Ovary (tissue), 9 donors: Measurements from ENCODE around the gene TMEM131. TPM values are rescaled to one million over a fixed set of nuclear protein-coding genes. Genes with fewer than 3 reads are reported as not detected.
"Not testable (repeated sequence)": the region's sequence is repeated elsewhere in the genome, so short reads cannot be mapped to it uniquely, and the experiment has no call there.

Source experiments
- DNase-seq, 5 donors: peaks; one replicate each; pipeline ENCODE4 v3.0.0-alpha.2; 2019 to 2020
- H3K27ac ChIP-seq, 2 donors: fragments of 200-600 bp; one replicate each; pipeline versions ENCODE4 v1.5.1 to v1.8.0; 2019 to 2022
- H3K27me3 ChIP-seq: fragments of 200-600 bp; one replicate; pipeline ENCODE4 v1.8.0; 2022
- H3K36me3 ChIP-seq: fragments of 200-600 bp; sonication (generic); one replicate; pipeline ENCODE4 v1.5.1; 2019
- H3K4me1 ChIP-seq: one replicate; pipeline ENCODE4 v1.8.1; 2013; ENCODE audit warnings: mild to moderate bottlenecking, moderate library complexity; ENCODE audit not compliant: insufficient read depth
- H3K4me3 ChIP-seq: fragments of 200-600 bp; sonication (generic); one replicate; pipeline ENCODE4 v1.5.1; 2017
- H3K9me3 ChIP-seq, 2 donors: fragments of 200-600 bp in 1 of 2; sonication (generic) in 1 of 2; one replicate each; pipeline versions ENCODE4 v1.5.1 to v1.8.1; 2013 to 2019; ENCODE audit warnings: mild to moderate bottlenecking in 1 of 2, moderate library complexity in 1 of 2
- EP300 ChIP-seq: sonication (generic); formaldehyde crosslinking; IDR thresholded peaks from one replicate; pipeline ENCODE4 v1.6.1; 2017; ENCODE audit warnings: antibody characterized with exemption
- POLR2A ChIP-seq: fragments of 450-650 bp; IDR thresholded peaks from one replicate; pipeline ENCODE4 v1.6.1; 2017; ENCODE audit warnings: antibody characterized with exemption, mild to moderate bottlenecking, moderate library complexity
- WGBS, 3 donors: extraction: QIAGEN DNeasy Blood & Tissue Kit in 1 of 3; methylation state at CpG; one replicate each; pipeline versions ENCODE4 v1.1.5 to v1.1.7; 2013 to 2017; 5-methylcytosine and 5-hydroxymethylcytosine counted together
- intact Hi-C, 4 donors: fragments of 100-400 bp; cut with DNase I; formaldehyde crosslinking; loops; one replicate each; pipeline versions ENCODE4 v1.11.0 to v1.15.1; 2022 to 2023
- polyA plus RNA-seq, 2 donors: library from polyadenylated mRNA; stranded (reverse); fragments of 200-250 nt in 1 of 2; fragments of 350-450 nt in 1 of 2; fragmentation: Illumina TruSeq in 1 of 2; extraction: RNeasy Lipid Tissue Mini Kit (QIAGEN cat#74804) in 1 of 2; gene quantifications; one replicate each; pipeline ENCODE4 v1.2.3, GENCODE V29; 2013 to 2014
- total RNA-seq, 7 donors: library from RNA; depleted of rRNA in 2 of 7; stranded (reverse); fragments of >200 nt in 2 of 7; fragmentation: NEBNext Ultra II Directional in 3 of 7; extraction: Animal tissue kit (Norgen Biotek cat#: 25700) in 3 of 7; gene quantifications; one replicate each; pipeline versions ENCODE4 v1.1.0 to v1.2.4, GENCODE V29; 2016 to 2023
- TF ChIP-seq, protein P1 (sequence below), 3 donors: fragments of 450-650 bp in 2 of 3; fragments of 200-600 bp in 1 of 3; IDR thresholded peaks; one replicate each; pipeline versions ENCODE4 v1.5.1 to v1.8.0; 2016 to 2022; ENCODE audit warnings: antibody characterized with exemption in 3 of 3, mild to moderate bottlenecking in 1 of 3
- donor health status: DM: no; HTN: no; CAD: no; lungs with moderate emphysema.
- donor health status: DM: no; HTN: no; CAD: no.
- donor health status: Bipolar disorder and iron deficiency.
- donor health status: DM: yes; HTN: yes; CAD: no.
- donor health status: DM: no; HTN: no; CAD: no.
- donor health status: DM: yes; HTN: yes; CAD: no.

The TMEM131 gene
- total and polyA plus RNA-seq, 9 donors, result 16.1 to 44.0 (median 38.4) TPM

DNA sequence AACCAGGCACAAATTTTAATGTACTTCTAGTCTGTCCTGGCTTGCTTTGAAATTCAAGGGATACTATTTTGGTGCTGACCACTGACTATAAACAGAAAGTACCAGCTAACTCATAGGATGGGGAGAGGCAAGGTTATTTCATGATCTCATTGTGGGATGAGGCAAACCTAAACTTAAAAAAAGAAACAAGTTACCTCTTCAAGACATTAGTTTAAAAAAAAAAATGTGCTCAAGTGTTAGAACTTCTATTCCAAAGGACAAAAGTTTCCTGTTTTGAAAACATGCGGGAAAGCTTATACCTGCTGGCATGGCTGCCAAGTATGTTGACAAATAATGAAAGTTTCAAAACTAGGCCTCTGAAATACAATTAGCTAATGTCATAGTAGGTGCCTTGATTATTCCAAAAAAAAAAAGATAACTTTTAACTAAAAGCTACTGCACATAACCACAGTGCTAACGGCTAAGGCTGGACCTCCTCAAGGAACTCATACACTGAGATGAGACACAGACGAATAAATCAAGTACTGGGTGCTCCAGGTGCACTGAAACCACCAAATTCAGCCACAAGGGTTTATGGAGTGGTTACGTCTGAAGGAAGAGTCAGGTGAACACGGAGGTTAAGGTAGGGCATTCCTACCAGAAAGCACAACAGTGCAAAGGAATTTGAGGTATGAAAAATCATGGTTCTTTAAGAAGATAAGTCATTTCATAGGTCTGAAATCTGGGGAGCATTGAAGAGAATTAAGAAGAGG lies 38.1 kb downstream of the TMEM131 start:
- Histone ChIP-seq H3K27me3 (no peaks in the 10 kb centered on the region), H3K4me1 (peaks cover 2% of the 10 kb centered on the region), H3K9me3 (no peaks in the 10 kb centered on the region), H3K36me3 (no peaks in the 10 kb centered on the region), H3K4me3 (no peak overlapping the region), H3K27ac (no peak overlapping the region)
- TF ChIP-seq, protein P1, sequence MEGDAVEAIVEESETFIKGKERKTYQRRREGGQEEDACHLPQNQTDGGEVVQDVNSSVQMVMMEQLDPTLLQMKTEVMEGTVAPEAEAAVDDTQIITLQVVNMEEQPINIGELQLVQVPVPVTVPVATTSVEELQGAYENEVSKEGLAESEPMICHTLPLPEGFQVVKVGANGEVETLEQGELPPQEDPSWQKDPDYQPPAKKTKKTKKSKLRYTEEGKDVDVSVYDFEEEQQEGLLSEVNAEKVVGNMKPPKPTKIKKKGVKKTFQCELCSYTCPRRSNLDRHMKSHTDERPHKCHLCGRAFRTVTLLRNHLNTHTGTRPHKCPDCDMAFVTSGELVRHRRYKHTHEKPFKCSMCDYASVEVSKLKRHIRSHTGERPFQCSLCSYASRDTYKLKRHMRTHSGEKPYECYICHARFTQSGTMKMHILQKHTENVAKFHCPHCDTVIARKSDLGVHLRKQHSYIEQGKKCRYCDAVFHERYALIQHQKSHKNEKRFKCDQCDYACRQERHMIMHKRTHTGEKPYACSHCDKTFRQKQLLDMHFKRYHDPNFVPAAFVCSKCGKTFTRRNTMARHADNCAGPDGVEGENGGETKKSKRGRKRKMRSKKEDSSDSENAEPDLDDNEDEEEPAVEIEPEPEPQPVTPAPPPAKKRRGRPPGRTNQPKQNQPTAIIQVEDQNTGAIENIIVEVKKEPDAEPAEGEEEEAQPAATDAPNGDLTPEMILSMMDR (IDR thresholded peaks at IDR 0.05), result no peak
- TF ChIP-seq POLR2A, result no peak
- no peak for TF ChIP-seq EP300
- no peak for DNase-seq
- WGBS, 3 donors, result 79 to 82% (median 82%) methylated on average over 5 of the region's 5 CpGs
- intact Hi-C loops, result no loop called here

DNA sequence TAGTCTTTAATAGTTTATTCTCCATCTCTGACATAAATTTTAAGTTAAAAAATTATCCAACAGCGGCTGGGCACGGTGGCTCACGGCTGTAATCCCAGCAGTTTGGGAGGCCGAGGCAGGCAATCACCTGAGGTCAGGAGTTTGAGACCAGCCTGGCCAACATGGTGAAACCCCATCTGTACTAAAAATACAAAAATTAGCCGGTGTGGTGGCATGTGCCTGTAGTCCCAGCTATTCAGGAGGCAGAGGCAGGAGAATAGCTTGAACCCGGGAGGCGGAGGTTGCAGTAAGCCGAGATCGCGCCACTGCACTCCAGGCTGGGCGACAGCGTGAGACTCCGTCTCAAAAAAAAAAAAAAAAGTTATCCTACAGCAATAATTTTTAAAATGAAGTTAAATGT lies 39.0 kb downstream of the TMEM131 start:
- DNase-seq, H3K27me3 ChIP-seq, H3K9me3 ChIP-seq, H3K36me3 ChIP-seq, H3K27ac ChIP-seq, H3K4me3 ChIP-seq, intact Hi-C loops, H3K4me1 ChIP-seq: not testable (repeated sequence)
- WGBS, 3 donors, result 84 to 89% (median 89%) methylated on average over 13 of the region's 13 CpGs

- H3K36me3 ChIP-seq, result no peaks in the 10 kb centered on the region
- DNase-seq, result no peak
- no peak overlapping the region for H3K4me3 ChIP-seq
- peaks cover 7% of the 10 kb centered on the region for H3K4me1 ChIP-seq
- no peak for TF ChIP-seq EP300
- no peak for TF ChIP-seq POLR2A
- TF ChIP-seq, protein P1 (IDR thresholded peaks at IDR 0.05), result no peak
- H3K27ac ChIP-seq, result no peak overlapping the region
- WGBS, 3 donors, result 94 to 97% (median 95%) methylated on average over 4 of the region's 4 CpGs
- no peaks in the 10 kb centered on the region for H3K9me3 ChIP-seq
- intact Hi-C loops, result no loop called here
- no peaks in the 10 kb centered on the region for H3K27me3 ChIP-seq
Observed at GRCh38 chr2:97953853-97954252, 41.9 kb downstream of the TMEM131 start.

DNA sequence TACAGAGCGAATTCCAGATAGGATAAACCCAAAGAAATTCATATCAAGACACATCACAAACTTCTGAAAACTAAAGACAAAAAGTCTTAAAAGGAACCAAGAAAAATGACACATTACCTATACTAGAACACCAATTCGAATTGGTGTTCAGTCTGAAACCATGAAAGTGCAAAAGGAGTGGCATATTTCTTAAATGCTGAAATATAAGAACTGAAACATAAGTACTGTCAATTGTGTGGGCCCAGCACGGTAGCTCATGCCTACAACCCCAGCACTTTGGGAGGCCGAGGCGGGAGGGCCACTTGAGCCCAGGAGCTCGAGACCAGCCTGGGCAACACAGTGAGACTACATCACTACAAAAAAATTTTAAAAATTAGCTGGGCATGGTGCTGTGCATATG lies 43.4 kb downstream of the TMEM131 start:
- intact Hi-C loops, result no loop called here
- no peaks in the 10 kb centered on the region for H3K27me3 ChIP-seq
- no peak overlapping the region for H3K27ac ChIP-seq
- WGBS, 3 donors, result 93 to 97% (median 96%) methylated on average over 6 of the region's 6 CpGs
- no peak overlapping the region for H3K4me3 ChIP-seq
- TF ChIP-seq, protein P1 (IDR thresholded peaks at IDR 0.05), result no peak
- TF ChIP-seq EP300, result no peak
- TF ChIP-seq POLR2A, result no peak
- H3K4me1 ChIP-seq, result peaks cover 5% of the 10 kb centered on the region
- no peak for DNase-seq
- no peaks in the 10 kb centered on the region for H3K36me3 ChIP-seq
- no peaks in the 10 kb centered on the region for H3K9me3 ChIP-seq

- WGBS, 3 donors, result 90 to 95% (median 95%) methylated on average over 2 of the region's 2 CpGs
- Histone ChIP-seq H3K9me3 (no peaks in the 10 kb centered on the region), H3K27ac (no peak overlapping the region), H3K4me1 (peaks cover 5% of the 10 kb centered on the region), H3K27me3 (no peaks in the 10 kb centered on the region), H3K36me3 (no peaks in the 10 kb centered on the region), H3K4me3 (no peak overlapping the region)
- TF ChIP-seq EP300, result no peak
- TF ChIP-seq, protein P1 (IDR thresholded peaks at IDR 0.05), result no peak
- TF ChIP-seq POLR2A, result no peak
- DNase-seq, result no peak
- intact Hi-C loops, result no loop called here
Observed at GRCh38 chr2:97951155-97951680, 44.5 kb downstream of the TMEM131 start.
